C4-2B (cell line): ENCODE measurements around the gene FREY1.

ENCODE experiments used
- H3K27ac ChIP-seq: fragments of 450-650 bp; 2 replicates; pipeline ENCODE4 v1.5.1; 2017
- ZFX ChIP-seq: fragments of 450-650 bp; IDR thresholded peaks from 2 replicates; pipeline ENCODE4 v1.6.1; 2017
- TF ChIP-seq, protein P1 (sequence below): fragments of 450-650 bp; conservative IDR thresholded peaks from 2 replicates; pipeline ENCODE4 v1.5.1; 2017; ENCODE audit warnings: mild to moderate bottlenecking

The FREY1 gene

DNA sequence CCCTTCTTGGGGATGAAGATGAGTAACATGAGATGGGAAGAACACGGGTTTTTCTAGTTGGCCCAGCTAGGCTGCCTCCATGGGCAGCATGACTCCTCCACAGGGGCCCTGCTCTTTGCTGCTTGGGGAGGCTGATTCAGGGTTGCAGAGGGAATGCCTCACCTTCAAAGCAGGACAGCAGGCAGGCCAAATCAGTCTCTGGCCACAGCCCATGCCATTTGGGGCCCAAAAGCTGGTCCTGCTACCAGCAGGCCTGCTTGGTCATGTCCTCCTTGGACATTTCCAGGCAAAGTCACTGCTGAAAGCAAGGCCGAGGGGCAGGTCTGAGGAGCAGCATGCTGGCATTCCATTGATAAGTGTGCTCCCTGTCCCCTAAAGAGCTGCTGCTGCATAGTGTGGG is 35.4 kb downstream of the FREY1 start:
- H3K27ac ChIP-seq, result no peak overlapping the region
- no peak for TF ChIP-seq ZFX
- TF ChIP-seq, protein P1, sequence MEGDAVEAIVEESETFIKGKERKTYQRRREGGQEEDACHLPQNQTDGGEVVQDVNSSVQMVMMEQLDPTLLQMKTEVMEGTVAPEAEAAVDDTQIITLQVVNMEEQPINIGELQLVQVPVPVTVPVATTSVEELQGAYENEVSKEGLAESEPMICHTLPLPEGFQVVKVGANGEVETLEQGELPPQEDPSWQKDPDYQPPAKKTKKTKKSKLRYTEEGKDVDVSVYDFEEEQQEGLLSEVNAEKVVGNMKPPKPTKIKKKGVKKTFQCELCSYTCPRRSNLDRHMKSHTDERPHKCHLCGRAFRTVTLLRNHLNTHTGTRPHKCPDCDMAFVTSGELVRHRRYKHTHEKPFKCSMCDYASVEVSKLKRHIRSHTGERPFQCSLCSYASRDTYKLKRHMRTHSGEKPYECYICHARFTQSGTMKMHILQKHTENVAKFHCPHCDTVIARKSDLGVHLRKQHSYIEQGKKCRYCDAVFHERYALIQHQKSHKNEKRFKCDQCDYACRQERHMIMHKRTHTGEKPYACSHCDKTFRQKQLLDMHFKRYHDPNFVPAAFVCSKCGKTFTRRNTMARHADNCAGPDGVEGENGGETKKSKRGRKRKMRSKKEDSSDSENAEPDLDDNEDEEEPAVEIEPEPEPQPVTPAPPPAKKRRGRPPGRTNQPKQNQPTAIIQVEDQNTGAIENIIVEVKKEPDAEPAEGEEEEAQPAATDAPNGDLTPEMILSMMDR, result no peak

DNA sequence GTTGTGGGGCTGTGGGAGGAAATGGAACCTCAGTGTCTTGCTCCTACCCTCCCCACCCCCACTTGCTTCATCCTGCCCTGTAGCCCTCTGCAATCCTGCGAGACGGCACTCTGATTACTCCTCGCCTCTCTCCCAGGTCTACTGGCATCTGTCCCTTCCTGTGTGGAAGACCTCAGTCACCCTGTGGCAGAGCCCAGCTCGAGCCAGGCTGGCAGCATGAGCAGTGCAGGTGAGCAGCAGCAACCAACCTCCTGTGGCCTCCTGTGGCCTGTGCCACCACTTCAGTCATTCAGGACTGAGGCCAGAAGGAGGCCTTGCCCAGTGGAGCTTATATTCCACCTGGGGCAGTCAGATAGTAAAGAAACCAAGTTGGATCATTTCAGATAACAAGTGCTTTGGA is 36.4 kb downstream of the FREY1 start:
- TF ChIP-seq ZFX, result no peak
- H3K27ac ChIP-seq, result no peak overlapping the region

DNA sequence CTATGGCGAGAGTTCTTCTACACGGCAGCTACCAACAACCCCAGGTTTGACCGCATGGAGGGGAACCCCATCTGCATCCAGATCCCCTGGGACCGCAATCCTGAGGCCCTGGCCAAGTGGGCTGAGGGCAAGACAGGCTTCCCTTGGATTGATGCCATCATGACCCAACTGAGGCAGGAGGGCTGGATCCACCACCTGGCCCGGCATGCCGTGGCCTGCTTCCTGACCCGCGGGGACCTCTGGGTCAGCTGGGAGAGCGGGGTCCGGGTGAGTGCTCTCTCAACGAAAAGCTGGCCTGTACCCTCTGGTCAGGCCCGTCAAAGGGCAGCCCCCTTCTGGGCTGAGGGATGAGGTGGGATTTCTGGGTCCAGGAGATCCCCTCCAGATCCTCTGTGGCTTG is 37.5 kb downstream of the FREY1 start:
- TF ChIP-seq, protein P1, result no peak
- no peak for TF ChIP-seq ZFX
- H3K27ac ChIP-seq, result no peak overlapping the region

DNA sequence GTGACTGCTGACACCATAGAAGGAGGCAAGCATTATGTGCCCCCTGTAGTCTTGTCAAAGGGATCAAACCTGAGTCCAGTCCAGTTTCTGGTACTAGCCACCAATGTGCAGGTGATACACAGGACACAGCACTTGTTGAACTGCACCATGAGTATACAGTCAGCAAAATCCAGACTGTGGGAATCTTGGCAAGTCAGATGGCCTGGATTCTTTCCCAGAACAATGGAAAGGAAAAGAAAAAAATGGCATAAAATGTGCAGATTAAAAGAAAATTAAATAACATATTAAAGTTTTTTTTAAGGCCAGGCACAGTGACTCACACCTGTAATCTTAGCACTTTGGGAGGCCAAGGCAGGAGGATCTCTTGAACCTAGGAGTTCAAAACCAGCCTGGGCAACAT is 43.0 kb downstream of the FREY1 start:
- TF ChIP-seq, protein P1, result no peak
- no peak for TF ChIP-seq ZFX
- no peak overlapping the region for H3K27ac ChIP-seq

DNA sequence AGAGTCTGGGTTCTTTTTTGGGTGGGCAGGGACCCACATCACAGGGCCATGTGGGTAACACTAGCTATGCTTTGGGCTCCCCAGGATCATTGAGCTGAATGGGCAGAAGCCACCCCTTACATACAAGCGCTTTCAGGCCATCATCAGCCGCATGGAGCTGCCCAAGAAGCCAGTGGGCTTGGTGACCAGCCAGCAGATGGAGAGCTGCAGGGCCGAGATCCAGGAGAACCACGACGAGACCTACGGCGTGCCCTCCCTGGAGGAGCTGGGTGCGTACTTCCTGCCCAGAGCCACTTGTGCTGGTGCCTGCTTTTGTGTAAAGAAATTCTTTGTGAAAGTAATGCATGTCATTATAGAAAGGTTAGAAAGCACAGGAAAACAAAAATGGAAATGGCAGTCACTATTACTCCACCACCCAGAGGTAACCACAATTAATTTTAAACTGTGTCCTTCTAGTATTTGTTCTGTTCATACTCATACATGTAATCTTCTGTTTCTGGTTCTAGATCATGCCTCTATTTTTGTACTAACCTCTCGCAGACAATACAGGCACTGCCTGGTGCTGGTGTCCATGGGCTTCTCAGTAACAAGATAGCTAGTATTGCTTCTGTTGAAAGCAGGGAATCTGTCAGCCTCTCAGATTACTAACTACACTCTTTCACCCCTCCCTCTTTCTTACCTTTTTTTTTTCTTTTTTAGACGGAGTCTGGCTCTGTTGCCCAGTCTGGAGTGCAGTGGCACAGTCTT is 46.1 kb downstream of the FREY1 start:
- no peak overlapping the region for H3K27ac ChIP-seq
- TF ChIP-seq, protein P1, result no peak
- TF ChIP-seq ZFX, result no peak

DNA sequence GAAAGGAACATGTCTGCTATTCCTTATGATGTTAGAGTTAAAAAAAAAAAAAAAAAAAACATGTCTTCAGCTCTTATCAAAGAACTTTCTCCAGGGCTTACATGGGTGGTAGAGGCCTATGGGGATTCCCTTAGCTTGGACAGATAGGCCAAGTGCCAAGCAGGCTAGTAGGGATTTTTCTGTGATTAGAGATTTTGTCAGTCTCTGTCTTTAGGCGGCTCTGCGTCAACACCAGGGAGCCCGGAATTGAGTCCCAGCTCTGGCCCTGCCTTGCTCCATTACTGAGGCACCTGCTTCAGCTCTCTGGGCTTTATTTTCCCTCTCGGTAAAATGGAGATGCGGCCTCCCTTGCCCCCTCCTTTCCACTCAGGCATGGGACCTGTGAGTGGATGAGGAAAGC is 46.7 kb downstream of the FREY1 start:
- TF ChIP-seq, protein P1, result no peak
- TF ChIP-seq ZFX, result no peak

DNA sequence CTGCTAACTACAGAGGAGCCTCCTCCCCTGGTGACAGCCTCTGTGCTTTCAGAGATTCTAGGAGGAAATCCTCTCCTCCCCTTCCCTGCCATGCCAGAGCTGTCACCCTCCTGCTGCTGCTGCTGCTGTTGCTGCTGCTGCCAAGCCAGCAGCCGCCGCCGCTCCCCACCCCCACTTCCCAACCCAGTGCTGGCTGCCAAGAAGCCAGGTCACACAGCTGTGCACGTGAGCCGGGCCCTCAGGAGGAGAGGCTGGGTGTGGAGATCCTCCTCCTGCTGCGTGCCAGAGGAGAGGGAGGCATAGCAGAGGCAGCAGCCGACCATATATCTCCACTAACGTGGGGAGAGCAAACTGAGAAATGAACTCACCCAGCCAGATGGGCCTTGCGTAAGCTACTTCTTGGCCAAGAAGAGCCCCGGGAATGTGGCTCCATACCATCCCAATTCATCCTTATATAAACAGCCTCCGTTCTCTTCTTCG is 47.4 kb downstream of the FREY1 start:
- no peak overlapping the region for H3K27ac ChIP-seq
- TF ChIP-seq ZFX, result no peak
- TF ChIP-seq, protein P1, result no peak

More for the DNA sequence above, 46.7 kb downstream of the FREY1 start:
- H3K27ac ChIP-seq, result no peak overlapping the region
